Measurements from ENCODE around the gene PTPRA. TPM values are rescaled to one million over a fixed set of nuclear protein-coding genes. Genes with fewer than 3 reads are reported as not detected.
"Not testable (repeated sequence)": the region's sequence is repeated elsewhere in the genome, so short reads cannot be mapped to it uniquely, and the experiment has no call there.

PTPRA gene
- total RNA-seq, 1 donor from 2014 or later = 135 TPM

DNA sequence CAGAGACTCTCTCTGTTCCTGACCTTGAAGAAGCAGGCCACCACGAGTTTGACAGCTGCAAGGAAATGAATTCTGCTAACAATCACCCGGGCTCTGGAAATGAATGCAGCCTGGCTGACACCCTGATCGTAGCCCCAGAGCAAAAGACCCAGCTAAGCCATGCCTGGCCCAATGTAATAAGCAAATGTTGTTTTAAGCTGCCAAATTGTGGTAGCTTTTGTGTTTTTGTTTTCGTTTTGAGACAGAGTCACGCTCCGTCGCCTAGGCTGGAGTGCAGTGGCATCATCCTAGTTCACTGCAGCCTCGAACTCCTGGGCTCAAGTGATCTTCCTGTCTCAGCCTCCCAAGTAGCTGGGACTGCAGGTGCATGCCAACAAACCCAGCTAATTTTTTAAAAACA is 194.8 kb downstream of the PTPRA start:
- DNase-seq (ENCODE audit: low spot score in 2 of 2) (no peak), FAIRE-seq (no peak)

DNA sequence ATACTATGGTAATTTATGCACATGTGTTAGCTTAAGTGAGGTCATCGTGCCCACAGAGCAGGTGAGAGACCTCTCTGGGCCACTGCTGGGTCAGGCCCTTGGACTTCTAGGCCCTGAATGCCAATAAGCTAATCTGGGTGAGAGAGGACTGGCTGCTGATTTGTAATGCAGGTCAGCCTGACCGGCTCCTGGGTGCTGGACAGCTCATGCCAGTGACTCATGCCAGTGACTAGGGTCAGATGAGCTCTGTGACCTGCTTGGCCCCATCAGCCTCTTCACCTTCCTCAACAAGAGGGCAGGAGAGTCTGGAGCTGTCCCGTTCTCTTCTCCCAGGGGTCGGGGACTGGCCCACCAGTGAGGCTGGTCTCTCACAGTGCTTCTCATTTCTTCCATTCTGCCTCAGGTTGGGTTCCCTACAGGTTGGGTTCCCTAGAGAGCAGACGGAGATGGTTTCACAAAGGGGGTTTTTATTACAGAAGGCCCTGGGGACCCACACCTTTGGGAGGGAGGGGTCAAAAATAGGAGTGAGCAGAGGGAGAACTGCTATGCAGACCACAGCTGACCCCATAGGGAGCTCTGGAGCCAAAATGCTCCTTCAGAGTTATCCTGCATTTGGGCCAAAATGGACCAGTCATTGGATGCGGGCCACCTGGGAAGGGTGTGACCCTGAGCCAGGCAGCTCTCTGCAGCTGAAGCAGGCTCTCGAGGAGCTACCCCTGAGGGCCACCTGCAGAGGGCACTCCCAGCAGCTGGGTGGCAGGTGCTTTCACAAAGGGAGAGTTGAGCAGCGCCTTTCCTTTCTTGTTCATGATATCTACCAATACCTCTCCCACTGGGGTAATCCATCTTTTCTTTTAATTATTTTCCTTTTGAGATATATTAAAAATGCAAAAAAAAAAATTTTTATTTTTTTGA is 196.0 kb downstream of the PTPRA start:
- DNase-seq (ENCODE audit: low spot score in 2 of 2) (no peak), FAIRE-seq (no peak)

DNA sequence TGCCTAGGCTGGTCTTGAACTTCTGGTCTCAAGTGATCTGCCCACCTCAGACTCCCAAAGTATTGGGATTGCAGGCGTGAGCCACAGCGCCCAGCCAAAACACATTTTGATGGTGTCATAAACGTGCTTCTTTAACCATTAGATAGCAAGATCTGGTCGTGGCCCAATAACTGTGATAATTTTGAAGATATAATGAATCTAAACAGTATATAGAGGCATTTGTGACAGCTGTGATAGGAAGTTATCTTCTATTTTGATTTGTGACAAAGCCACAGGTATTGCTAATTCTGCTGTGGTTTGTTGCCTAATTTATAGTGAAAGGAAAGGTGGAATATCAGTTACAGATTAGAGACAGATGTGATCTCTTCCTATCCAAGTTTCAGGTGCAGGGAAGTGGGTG is 197.4 kb downstream of the PTPRA start:
- DNase-seq (ENCODE audit: low spot score in 2 of 2) (no peak), FAIRE-seq (no peak)

DNA sequence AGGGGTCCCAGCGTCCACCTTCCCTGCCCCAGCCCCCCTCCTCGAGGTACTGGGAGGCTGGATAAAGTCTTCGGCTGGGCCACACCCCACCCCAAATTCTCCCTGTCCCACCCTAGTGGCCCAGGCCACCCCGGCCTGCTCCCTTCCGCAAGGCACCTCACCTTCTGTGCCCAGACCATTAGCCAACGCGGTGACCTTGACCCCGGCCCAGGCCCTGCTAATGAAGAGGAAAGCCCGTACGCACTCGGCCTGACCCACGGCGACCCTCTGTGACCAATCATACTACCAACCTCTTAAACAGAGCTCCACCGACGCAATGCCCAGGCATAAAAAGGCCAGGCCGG is 198.0 kb downstream of the PTPRA start:
- FAIRE-seq = no peak
- no peak for DNase-seq (ENCODE audit: low spot score in 2 of 2)

DNA sequence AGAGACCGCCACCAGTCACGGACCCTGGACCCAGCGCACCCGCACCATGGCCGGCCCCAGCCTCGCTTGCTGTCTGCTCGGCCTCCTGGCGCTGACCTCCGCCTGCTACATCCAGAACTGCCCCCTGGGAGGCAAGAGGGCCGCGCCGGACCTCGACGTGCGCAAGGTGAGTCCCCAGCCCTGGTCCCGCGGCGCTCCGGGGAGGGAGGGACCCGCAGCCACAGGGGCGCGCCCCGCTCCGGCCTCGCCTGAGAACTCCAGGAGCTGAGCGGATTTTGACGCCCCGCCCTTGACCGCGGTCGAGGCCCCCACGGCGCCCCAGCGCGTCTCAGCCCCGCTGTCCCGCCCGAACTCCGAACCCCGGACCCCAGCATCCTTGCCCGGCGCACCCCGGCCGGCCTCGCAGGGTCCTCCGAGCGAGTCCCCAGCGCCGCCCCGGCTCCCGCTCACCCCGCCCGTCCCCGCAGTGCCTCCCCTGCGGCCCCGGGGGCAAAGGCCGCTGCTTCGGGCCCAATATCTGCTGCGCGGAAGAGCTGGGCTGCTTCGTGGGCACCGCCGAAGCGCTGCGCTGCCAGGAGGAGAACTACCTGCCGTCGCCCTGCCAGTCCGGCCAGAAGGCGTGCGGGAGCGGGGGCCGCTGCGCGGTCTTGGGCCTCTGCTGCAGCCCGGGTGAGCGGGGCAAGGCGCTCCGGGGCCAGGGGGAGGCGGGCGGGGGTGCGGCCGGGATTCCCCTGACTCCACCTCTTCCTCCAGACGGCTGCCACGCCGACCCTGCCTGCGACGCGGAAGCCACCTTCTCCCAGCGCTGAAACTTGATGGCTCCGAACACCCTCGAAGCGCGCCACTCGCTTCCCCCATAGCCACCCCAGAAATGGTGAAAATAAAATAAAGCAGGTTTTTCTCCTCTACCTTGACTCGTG is 198.6 kb downstream of the PTPRA start, which contains the start of gene OXT:
Gene OXT, plus strand, starts transcription at position 11 of the 920 bp plus-strand sequence. Its CDS starts 36 bp downstream, at position 47.
- DNase-seq (ENCODE audit: low spot score in 2 of 2) = no peak

DNA sequence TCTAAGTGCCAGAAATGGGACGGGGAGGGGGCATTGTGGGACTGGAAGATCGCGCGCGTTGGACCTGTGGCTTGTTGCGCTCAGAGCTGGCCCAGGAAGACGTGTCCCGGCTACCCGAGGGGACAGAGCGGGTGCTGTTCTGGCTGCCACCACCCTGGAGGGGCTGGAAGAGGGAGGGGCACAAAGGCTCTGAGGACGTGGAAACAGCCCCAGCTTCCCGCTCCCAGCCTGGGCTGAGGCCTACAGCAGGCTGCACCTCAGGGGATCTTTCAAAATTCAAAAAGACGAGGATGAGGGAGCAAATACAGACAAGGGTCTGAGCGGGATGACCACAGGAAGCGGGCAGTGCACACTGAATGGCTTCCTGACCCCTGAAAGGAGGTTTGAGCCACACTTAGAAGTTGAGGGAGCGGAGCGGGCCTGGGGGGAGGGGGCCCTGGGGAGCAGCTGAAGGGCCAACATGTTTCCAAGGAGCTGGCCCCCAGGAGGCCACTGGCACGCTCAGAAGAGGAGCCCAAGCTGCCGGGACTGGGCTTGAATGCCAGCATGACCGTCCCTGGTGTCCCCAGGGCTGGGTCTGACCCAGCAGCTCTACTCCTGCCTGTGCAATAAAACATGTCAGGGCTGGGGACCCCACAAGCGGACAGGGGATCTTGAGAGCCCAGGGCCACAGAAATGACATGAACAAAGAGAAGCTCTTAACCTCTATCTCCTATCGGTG is 199.4 kb downstream of the PTPRA start:
- no peak for FAIRE-seq
- no peak for DNase-seq (ENCODE audit: low spot score in 2 of 2)

More for the DNA sequence above, 198.6 kb downstream of the PTPRA start, which contains the start of gene OXT:
- no peak for FAIRE-seq

DNA sequence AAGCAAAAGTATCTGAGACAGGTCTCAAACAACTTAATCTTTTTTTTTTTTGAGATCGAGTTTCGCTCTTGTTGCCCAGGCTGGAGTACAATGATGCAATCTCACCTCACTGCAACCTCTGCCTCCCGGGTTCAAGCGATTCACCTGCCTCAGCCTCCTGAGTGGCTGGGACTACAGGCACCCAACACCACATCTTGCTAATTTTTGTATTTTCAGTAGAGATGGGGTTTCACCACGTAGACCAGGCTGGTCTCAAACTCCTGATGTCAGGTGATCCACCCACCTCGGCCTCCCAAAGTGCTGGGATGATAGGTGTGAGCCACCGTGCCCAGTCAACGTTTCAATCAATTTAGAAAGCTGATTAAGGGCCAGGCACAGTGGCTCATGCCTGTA is 200.0 kb downstream of the PTPRA start:
- not testable (repeated sequence) for FAIRE-seq; DNase-seq (ENCODE audit: low spot score in 2 of 2)

DNA sequence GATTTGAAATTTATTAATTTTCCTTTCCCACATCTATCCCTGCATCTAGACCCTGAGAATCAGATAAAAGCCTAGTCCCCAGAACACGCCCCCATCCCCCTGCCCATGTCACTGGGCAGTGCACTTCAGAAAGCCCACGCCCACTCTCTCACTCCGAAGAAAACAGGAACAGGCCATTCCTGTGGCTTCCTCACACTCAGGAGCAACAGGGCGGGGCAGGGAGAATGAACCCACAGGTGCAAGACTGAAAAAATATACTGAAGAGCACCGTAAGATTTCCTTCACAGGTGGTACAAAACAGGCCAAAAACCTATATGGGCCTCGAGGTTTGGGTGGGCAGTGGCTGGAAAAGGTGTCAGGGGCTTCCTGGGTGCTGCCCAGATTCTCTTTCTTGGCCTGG is 201.5 kb downstream of the PTPRA start:
- DNase-seq (ENCODE audit: low spot score in 2 of 2) (no peak), FAIRE-seq (no peak)

DNA sequence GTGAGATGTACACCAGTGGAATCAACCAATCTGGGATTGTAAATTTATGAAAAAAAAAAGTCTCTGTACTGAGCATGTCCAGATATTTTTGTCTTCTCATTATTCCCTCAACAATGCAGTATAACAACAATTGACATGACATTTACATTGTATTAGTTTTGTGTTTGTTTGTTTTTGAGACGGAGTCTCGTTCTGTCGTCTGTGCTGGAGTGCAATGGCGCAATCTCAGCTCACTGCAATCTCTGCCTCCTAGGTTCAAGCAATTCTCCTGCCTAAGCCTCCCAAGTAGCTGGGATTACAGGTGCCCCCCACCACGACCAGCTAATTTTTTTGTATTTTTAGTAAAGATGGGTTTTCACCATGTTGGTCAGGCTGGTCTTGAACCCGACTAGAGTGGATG is 202.0 kb downstream of the PTPRA start:
- DNase-seq (ENCODE audit: low spot score in 2 of 2); FAIRE-seq: not testable (repeated sequence)

DNA sequence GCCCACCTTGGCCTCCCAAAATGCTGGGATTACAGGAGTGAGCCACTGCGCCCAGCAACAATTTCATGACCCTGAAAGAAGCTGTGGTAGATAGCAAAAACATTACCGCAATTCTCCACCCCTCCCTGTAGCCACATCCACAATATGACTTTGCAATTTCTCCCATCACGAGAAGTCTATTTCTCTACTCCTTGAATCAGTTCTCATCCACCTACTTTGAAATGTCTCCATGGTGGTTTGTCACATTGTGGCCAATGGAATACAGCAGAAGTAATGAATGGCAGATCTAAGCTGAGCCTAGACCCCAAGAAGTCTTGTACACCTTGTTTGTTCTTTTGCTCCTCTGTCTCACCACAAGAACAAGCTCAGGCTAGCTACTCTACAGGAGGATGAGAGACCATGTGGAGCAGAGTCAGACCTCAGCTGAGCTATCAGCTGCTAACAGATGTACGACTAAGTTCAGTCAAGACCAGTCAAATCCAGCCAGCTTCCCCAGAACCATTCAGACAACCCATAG is 204.4 kb downstream of the PTPRA start:
- no peak for DNase-seq (ENCODE audit: low spot score in 2 of 2)
- no peak for FAIRE-seq

DNA sequence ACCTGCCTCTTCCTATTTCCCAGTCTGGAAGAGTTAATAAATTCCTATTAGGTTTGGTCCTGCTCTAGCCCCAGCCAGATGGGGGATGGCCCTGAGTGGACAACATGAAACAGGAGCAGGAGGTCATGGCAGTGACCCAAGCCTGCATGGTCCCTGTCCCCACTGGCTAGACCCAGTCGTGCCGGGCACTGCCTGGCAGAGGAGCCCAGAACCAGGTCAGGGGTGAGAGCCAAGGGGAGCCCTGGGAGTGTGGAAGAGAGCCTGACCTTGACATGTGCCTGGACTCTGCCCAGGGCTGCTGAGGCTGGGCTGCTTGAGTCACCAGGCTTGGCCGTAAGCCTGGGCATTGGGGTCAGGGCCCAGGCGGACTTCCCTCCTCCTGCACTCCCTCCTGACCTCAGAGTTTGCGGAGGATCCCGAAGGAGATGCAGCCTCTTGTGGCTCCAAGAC is 207.7 kb downstream of the PTPRA start:
- DNase-seq (ENCODE audit: low spot score in 2 of 2) = peak in 1 of 2 donors; percentile 69
- FAIRE-seq = no peak

DNA sequence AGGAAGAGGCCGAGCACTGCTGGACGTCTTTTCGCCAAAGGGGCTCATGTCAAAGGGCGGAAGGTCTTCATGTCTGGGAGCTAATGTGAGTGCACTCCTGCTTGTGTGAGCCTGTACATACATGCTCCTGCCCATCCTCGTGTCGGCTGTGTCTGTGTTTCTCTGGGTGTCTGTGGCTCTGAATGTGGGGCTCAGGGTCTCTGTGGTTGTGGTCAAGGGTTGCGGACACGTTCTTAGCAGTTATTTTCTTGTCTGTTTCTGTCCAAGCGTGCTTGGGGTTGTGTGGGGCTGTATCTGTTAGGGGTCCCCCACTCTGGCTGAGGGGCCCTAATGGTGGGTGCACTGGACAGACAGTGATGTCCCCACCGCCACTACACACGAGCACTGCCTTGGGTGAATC is 208.4 kb downstream of the PTPRA start:
- FAIRE-seq (no peak), DNase-seq (ENCODE audit: low spot score in 2 of 2) (no peak)

DNA sequence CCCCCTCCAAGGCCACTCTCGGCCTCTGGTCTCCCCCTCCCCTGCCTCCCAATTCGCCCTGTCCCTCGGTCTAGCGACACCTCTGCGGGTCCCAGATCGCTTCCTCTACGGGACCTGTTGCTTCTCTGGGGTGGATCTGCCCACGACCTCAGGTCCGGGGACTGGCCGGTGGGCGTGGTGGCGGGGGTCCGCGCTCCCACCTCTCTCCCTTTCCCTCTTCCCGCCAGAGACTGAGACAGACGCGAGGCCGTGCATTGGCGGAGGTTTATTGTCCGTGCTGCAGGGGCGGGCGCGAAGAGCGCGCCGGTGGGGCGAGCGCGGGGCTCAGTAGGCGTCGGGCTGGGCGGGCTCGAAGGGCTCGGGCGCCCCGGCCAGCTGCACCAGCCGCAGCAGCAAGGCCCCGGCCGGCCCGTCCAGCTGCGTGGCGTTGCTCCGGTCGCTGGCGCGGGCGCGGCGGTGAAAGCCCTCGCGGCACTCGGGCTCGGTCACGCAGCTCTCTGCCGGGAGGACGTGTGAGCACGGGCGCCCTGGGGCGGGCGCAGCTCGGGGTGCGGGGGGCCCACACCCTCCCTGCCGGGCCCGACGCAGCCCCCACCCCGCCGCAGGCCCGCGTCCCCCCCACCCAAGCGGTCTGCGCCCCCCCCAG is 209.1 kb downstream of the PTPRA start:
- DNase-seq (ENCODE audit: low spot score in 2 of 2) (peak in 1 of 2 donors; percentile 57), FAIRE-seq (no peak)

DNA sequence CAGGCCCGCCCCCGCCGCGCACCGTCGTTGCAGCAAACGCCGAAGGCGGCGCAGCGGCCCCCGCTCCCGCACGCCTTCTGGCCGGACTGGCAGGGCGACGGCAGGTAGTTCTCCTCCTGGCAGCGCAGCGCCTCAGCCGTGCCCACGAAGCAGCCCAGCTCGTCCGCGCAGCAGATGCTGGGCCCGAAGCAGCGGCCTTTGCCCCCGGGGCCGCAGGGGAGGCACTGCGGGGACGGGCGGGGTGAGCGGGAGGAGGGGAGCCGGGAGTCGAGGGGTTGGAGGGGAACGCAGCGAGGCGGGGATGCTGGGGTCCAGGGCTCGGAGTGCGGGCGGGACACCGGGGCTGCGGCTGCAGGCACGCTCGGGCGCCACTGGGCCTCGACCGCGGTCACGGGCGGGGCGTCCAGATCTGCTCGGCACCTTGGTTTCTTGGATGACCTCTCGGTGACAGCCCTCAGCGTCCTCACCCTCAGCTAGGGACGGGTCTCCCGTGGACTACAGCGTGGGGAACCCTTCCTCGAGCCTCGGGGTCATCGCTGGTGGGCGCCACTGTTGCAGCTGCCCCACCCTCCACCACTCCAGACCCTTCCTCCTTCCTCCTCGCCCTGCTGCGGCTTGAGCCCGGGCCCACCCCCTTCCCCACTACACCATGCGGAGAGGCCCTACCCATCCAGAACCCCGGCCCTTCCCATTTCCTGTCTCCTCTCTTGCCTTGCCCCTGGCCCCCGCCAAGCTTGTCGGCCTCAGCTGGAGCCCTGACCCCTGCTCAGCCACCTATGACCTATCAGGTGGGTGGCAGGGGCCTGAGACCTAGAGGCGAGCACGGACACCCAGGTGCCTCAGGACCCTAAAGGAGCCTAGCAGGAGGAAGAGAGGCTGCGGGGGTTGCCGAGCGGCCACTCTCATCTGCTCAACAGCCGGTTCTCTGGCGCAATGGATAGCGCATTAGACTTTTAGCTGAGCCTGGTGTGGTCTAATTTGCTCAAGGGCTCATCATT is 210.0 kb downstream of the PTPRA start:
- DNase-seq (ENCODE audit: low spot score in 2 of 2) = no peak
- FAIRE-seq = no peak

DNA sequence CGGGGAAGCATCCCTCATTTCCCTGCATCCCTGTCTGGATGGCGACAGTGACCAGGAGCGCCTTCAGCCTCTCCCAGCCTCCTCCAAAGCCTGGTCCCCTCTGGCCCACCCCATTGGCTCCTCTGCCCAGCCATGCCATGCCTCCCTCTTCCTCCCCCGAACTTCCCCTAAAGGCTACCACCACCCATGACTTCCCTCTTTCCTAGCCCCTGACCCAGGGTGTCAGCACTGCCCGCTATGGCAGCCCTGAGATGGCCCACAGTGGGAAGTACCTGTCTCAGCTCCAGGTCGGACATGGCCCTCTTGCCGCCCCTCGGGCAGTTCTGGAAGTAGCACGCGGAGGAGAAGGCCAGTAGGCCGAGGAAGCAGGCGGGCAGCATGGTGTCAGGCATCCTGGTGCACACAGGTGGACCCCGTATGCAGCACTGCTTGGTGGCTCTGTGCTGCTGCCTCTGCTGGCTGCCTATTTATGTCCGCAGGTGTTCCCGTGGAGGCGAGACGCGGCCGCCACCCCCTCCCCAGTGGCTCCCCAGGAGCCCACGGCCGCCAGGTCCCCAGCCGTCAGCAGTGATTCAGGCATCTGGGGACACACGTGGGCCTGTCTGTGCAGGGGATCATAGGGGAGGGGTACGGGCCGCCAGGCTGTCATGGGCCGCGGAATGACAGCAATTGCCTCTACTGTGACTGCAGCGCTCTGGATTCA is 211.2 kb downstream of the PTPRA start, which contains the start of gene AVP:
Gene AVP, minus strand, starts transcription at position 442 of the 703 bp plus-strand sequence. Its CDS starts 50 bp downstream, at position 392.
- DNase-seq (ENCODE audit: low spot score in 2 of 2) (no peak), FAIRE-seq (no peak)

DNA sequence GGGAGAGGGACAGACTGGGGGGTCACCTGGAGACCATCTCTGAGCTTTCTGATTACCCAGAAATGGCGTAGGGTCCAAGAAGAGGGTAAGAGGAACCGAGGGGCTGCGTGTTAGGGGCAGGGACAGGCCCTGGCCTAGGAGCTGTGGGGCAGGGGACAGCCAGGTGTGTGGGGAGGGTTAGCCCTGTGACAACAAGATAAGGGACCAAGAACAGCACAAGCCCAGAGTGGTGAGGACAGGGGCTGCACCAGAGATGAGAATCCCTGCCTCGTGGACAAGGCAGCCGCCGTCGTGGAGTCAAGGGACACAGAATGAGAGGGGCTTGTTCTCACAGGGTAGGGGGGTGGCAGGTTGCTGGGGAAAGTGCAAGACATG is 211.7 kb downstream of the PTPRA start:
- DNase-seq (ENCODE audit: low spot score in 2 of 2) (no peak), FAIRE-seq (no peak)

DNA sequence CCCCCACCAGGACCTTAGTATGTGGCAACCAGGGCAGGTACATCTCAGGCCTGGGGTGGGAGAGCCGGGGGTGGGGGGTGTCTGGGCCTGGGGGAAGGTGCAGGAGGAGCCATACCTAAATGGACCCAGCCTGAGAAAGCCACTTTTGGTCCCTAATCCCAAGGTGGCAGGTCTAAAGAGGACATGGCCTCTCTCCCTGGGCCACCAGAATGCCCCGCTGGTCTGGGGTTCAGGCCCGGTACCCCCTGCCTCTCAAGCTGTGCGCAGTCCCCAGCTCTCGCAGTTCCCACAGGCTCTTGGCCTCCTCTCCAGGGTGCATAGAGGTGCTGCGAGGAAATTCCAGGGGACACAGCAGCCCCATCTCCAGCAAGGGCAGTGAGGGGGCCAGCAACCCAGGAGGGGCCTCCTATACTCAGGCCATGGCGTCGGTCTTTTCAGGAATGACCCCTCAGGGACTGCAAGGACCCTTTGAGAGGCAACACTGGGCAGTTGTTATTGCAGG is 212.3 kb downstream of the PTPRA start:
- FAIRE-seq = no peak
- no peak for DNase-seq (ENCODE audit: low spot score in 2 of 2)

DNA sequence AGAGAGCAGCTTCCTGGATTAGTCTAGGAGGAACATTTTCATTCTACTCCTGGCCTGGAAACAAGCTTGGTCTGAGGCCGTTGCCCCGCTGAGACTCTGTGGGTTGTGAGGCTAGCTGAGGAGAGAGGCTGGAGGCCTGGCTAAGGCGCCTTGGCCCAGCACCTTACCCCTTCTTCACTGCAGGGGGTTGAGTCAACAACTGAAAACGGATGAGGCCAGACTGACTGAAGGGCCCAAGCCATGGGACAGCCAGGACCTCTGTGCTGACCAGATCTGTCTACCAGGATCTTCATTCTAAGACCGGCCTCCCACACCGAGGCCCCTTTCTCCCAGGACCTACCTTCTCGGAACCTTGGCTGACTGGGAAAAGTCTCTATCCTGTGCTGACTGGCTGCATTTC is 214.8 kb downstream of the PTPRA start:
- no peak for FAIRE-seq

More for the DNA sequence above, 214.8 kb downstream of the PTPRA start:
- DNase-seq (ENCODE audit: low spot score in 2 of 2) = no peak

All from frontal cortex (tissue), 4 donors.